GM19452 (cell line): ENCODE results near the gene UACA.
"Not testable (repeated sequence)": the region's sequence is repeated elsewhere in the genome, so short reads cannot be mapped to it uniquely, and the experiment has no call there.

Source experiments
- ATAC-seq: cut with Tn5 transposase; IDR thresholded peaks from one replicate; pipeline ENCODE4 v1.9.1; 2021; ENCODE audit not compliant: unreplicated experiment

The UACA gene

GRCh38 chr15:70629735-70630273 lies 133.6 kb downstream of the UACA start:
- ATAC-seq: no peak

GRCh38 chr15:70628549-70628896 lies 134.8 kb downstream of the UACA start:
- ATAC-seq: no peak

DNA sequence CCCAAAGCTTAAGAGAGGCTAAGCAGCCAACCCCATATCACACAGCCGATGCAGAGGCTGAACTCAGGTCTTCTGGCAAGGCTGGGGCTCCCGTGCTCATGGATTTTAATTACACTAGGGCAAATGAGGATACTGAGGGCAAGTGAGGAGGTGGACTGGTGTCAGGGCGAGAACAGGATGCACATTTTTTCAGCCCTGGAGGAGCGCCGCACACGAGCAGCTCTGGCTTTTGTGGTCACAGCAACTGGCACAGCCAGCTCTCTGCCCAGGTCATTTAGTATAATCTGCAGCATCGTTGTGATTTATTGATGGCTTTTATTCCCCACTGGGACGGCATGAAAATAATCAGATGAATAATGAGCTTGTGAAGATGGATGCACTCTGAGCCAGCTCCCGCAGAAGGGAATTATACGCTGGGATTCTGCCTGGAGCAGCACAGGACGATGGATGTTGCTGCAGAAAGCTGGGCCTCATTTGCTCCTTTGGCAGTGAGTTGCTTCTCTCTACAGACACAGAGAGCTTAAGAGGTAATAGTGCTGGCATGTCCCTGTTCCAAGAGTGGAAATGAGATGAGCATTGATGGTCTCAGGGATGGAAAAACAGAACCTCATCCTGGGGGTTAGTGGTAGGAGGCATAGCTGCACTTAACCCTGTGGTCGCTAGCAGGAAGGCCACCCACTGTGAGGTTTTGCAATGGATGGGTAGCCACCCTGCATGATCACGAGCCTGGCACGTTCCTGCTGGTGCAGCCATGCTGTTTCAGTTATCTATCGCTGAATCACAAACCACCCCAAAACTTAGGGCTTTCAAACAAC lies 135.4 kb downstream of the UACA start:
- no peak for ATAC-seq

DNA sequence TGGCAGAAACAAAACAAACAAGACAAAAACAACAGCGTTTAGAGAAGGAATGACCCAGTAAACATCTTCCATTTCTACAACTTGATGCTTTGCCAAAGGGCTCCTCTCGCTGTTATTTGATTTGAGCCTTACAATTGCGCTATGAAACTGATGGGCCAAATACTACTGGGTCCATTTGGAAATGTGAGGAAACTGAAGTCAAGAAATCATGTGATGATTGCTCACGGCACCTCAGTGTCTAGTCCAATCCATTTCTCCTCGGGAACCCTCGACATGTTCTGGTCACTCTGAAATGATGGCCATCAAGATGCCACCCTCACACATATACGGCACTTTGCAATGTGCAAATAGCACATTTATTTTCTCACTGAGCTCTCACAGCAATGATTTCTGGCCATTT lies 136.0 kb downstream of the UACA start:
- ATAC-seq: no peak

DNA sequence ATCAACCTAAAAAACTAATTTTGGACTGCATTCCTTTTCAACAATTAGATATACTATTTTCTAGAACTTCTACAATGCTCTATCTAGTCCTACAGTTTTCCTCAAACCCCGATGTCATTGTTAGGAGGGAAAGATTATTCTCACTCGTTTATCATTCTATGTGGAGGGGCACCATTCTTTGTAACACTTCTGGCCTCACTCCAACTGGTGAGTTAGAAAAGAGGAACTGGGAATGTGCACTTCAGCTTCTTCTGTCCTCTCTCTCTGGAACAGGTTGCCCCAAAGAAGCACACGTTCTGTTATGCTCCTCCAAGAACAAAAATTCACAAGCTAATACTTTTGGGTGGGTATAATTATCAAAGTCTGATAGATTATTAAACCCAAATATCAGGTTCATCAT lies 137.9 kb downstream of the UACA start:
- no peak for ATAC-seq

DNA sequence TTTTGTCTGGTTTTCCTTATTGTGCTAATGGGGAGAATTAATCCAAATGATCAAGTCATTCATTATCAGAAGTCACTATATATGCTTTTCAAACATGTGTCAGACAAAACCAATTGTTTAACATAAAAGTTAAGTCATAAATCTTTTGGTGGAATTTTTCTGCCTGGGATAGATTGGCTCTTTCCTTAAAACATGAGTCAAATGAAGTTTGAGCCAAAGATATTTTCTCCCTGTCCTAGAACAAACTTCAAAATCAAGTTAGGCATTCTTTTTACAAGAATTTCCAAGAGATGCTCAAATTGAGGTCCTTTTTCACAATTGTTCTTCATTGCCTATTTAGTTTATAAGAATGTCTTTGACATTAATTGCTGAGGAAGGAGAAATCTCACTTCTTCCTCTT lies 138.3 kb downstream of the UACA start:
- ATAC-seq: no peak

GRCh38 chr15:70618929-70619328 lies 144.4 kb downstream of the UACA start:
- no peak for ATAC-seq

DNA sequence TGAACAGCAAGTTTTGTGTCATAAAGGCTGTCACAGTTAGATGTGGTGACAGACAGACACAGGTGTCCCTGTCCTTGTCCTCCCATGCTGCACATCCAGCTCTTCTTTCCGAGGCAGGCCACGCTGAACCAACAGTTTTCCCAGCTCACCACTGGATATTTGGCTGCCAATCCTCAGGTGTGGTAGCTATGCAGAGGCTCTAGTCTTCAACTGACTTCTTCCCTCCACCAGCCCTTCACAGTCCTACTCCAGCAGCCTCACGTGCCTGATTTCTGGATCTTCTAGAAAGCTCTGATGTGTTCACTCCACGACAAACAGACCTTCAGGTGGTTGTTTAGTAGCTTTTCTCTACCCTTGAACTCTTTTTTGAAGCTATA lies 145.5 kb downstream of the UACA start:
- no peak for ATAC-seq

GRCh38 chr15:70617076-70617910 lies 146.1 kb downstream of the UACA start:
- ATAC-seq: no peak

GRCh38 chr15:70616311-70616756 lies 147.0 kb downstream of the UACA start:
- ATAC-seq: not testable (repeated sequence)

GRCh38 chr15:70615435-70616310 lies 147.7 kb downstream of the UACA start:
- ATAC-seq: no peak

- no peak for ATAC-seq
Measured at GRCh38 chr15:70614221-70614620, 149.1 kb downstream of the UACA start.

- ATAC-seq: no peak
Measured at GRCh38 chr15:70613271-70613670, 150.1 kb downstream of the UACA start.

- no peak for ATAC-seq
Measured at GRCh38 chr15:70611286-70611685, 152.1 kb downstream of the UACA start.

DNA sequence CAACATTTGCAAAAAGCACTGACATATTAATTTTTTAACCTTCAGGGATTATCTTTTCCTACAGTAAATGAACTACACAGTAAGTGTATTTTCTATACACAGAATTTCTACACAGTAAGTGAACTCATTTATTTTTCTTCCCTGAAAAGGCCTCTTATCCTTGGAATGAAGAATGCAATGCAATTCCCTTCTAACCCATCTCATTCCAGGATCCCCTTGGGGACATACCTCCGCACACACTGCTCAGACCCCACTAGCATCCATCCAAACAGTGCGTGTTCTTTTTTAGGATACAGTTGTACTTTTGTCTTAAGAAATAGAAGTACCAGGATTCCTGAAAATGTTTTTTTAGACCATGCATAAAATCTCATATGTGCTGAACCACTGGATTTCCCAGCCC lies 152.8 kb downstream of the UACA start:
- no peak for ATAC-seq

GRCh38 chr15:70609889-70610288 lies 153.5 kb downstream of the UACA start:
- no peak for ATAC-seq

- no peak for ATAC-seq
Measured at GRCh38 chr15:70608144-70608543, 155.2 kb downstream of the UACA start.

DNA sequence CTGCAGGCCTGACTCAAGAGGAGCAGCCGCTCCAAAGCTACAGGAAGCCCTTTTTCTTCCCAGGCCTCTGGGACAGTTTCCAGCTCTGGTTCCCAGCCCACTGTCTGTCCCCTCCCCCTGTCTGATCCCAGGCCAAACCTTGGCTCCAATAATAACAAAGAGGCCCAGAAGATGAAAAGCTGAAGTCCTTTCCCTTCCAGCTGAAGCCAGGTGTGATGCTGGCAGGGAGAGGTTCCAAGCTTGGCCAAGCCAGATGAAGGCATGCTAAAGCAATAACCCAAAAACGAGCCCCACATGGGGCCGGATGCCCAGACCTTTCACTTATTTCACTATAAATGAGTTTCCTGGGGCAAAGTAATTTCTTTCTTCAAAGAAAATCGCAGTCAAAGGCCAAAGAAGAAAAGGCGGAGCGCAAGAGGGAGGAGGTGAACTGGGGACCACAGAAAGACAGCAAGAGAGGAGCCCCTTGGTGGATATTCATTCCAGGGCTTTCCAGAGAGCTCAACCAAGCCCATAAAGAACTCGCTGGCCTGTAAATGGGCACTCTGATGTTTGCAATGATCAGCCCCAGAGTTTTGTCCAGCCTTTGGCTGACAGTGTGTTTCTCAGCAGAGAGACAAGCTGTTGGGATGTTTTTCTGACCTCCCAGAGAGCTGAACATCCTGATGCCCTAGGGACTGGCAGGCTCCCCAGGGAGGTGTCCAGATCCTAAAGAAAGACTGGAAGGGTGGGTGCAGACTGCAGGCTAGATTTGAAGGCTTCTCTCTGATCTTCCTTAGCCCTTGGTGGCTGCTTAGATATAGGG lies 157.6 kb downstream of the UACA start:
- ATAC-seq: no peak

DNA sequence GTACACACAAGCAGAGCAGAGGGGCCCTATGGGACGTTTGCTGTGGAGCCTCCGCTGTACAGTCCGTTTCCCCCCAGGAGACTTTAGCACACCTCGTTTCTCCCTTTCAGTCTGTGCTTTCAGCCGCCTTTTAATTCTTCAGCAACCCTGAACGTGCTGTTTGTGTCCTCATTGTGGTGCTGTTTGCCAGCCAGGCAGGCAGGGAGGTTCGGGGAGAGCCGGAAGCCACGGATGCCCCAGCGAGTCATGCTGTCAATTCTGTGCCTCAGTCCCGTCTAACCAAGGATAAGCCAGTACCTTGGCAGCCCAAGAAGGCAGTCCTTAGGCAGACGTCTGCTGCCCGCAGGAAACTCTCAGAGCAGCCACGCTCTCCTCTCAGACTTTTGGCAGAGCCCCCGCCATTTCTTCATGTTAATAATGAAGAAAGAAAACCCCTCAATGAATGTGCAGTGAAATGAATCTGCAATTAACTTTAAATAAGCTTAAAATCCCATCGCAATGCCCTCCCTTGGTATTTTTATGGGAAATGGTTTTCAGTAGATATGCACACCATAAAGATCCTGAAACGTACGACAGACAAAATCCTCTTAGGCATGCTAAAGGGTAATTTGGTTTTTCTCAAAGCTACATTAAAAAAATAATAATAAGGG lies 158.6 kb downstream of the UACA start:
- ATAC-seq: no peak
